ENCODE measurements around the gene FHL2.

FHL2 gene

DNA sequence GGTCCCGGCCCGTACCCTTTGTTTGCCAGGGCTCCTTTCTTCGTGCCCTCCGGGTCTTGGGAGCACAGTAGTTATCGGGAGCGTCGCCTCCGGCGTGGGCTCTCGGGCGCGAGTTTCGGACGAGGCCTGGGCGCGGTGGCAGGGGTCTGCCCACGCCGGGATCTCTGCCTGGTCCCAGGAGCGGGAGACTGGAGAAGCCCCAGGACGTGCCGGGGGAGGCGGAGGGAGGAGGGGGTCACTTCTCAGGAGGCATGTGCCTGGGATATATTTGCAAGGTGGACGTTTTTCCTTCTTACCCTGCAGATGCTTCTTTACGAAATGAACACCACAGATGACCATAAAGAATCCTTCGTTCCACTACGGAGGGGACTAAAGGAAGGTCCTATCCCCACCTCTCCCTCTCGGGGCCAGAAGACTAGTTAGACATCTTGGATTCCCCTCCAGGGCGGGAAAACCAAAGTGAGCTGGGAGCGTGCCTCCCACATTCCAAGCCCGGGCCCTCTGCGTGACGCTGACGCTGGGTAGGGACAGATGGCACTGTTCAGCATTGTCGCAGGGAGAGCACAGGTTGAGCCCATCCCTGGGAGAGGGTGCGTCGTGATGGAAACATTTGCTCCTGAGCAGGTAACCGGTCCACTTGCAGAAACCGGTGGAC is 483 bp upstream of the FHL2 start:
- in situ Hi-C loops (cut with HindIII; ENCODE audit: low sequenced_read_pairs) = no loop called here

DNA sequence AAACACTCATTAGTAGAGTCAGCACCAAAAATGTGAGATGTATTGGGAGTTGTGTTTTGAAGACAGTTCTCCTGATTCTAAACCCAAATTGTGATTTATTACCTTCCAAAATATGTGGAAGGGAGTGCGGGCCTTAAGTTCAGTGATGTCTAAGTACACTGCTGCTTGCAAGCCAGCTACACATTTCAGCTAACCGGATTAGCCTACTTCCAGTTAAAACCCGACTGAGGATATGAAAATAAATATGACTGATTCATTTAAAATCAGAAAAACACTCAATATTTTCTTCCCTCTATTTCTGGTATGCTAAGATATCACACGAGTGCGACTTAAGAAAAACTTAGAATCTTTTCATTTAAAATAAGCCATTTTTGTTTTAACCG is 907 bp downstream of the FHL2 start:
- in situ Hi-C loops (cut with HindIII; ENCODE audit: low sequenced_read_pairs) = no loop called here

DNA sequence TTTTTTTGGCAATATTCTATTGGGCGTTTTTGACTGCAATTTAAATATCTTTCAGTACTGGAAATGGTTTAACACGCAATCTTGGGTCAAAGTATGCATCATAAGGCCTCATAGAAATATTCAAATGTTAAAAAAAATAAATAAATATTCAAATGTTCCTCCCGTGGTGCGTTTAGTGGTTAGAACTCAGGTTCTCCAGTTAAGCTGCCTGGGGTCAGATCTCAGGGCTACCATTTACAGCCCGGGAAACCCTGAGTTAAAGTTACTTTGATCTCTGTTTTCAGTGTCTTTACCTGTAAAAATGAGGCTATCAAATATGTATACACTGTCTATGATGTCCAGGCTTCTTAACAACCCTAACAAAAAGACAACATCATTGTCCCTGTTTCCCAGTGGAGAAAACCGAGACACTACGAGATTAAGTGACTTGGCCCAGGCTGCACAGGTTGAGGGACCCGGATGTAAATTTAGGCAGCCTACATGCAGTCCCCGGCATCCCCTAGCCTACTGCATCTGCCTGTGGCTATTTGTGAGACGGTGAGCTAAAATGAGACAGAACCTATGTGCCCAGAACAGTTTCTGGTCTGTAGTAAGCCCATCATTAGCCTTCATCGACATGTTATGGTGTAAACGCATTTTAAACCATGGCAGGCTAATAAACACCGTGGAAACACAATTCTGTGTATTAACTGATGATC is 1.7 kb downstream of the FHL2 start:
- in situ Hi-C loops (cut with HindIII; ENCODE audit: low sequenced_read_pairs) = no loop called here

DNA sequence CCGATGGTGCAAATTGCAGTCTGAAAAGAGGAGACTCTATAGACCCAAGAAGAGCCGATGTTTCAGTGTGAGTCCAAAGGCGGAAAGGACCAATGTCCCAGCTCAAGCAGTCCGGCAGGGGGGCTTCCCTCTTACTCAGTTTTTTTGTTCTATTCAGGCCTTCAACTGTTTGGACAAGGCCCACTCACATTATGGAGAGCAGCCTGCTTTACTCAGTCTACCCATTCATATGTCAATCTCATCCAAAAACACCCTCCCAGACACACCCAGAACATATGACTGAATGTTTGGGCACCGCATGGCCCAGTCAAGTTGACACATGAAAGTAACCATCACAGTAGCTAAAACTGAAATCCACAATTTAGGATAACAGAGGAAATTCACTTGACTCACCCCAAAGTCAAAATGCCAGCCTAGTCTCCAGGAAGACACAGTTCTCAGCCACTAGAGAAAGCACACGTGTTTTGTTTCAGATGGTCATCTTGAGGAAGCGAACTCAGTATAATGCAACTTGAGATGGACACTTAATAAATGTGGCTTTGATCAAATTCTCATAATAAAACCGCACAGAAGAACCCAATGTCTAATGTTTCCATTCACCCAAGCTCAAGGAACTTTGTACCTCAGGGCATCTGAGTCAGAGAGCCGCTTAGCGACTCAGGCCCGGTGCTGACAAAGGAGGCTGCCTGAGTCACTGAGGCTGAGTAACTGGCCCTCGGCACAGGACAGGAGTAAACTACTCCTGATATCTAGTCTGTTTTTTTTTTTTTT is 2.4 kb downstream of the FHL2 start:
- in situ Hi-C loops (cut with HindIII; ENCODE audit: low sequenced_read_pairs) = no loop called here

DNA sequence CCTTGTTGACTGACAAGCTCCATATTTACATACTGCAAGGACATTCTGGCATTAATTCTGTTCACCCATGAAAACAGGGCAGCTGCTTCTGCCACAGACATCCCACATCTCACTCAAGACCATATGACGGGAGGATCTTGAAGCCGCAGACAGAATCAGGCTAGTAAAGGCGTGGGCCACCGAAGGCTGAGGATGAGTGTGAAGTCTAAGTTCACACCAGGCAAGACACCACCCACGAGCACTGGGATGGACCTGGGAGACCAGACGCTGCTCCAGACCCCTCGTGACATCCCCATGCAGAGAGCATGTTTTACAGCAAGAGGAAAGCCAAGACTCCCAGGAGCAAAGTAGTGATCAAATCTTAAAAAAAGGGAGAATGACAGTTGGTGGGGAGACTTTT is 3.2 kb downstream of the FHL2 start:
- in situ Hi-C loops (cut with HindIII; ENCODE audit: low sequenced_read_pairs) = no loop called here

DNA sequence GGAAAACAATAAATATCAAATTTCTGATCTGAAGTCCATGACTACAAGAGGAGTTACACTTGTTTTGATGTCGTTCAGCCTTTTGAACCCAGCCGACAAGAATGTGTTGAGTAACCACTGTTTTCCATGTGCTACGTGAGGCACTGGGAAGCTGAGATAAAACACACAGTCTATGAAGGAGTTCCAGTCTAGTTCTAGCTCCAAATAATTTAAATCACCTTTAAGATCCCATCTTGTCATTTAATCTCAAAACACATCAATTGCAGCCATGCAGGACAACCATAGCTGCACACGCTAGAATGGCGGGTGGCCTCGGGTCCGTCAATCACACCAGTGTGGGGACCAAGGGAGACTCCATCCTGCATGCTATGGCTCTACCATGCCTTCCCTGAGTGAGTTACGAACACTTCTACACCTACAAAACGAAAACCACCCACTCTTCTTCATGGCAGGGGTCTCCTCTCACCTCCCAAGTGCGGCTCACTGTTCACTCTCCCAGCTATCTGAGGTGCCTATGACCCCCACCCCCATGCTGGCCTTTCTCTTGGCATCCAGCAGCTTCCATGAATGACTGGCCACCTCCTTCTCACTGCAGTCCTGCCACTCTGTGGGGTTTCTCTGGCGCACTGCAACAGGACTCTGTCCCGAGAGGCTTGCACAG is 3.8 kb downstream of the FHL2 start:
- in situ Hi-C loops (cut with HindIII; ENCODE audit: low sequenced_read_pairs) = no loop called here

DNA sequence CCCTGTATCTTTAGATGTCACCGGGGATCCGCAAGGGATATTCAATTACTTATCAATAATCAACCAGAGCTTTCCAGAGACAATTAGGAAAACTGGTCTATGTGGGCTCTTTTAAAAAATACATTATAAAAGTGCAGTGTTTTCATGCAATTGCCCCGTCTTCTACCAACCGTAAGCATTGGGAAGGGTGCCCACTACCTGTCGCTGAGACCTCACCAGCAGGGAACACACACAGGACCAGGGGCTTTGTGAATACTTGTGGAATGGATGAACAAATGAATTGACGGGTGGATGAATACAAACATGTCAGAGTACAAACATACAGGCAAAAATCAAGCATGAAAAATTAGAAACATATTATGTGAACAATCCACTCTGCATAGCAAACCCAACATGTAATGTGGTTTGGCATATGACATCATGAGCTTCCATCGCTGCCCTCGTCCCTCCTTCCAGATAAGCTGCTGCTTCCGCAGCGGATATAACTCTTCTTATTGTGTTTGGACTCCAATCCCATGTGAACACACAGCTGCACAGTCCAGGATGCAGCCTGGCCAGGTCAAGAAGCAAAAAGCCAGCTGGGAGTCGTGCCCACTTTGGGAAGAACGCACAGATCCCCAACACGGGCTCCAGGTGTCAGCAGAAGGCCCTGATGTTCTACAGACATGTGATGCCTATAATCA is 5.3 kb downstream of the FHL2 start:
- in situ Hi-C loops (cut with HindIII; ENCODE audit: low sequenced_read_pairs) = no loop called here

DNA sequence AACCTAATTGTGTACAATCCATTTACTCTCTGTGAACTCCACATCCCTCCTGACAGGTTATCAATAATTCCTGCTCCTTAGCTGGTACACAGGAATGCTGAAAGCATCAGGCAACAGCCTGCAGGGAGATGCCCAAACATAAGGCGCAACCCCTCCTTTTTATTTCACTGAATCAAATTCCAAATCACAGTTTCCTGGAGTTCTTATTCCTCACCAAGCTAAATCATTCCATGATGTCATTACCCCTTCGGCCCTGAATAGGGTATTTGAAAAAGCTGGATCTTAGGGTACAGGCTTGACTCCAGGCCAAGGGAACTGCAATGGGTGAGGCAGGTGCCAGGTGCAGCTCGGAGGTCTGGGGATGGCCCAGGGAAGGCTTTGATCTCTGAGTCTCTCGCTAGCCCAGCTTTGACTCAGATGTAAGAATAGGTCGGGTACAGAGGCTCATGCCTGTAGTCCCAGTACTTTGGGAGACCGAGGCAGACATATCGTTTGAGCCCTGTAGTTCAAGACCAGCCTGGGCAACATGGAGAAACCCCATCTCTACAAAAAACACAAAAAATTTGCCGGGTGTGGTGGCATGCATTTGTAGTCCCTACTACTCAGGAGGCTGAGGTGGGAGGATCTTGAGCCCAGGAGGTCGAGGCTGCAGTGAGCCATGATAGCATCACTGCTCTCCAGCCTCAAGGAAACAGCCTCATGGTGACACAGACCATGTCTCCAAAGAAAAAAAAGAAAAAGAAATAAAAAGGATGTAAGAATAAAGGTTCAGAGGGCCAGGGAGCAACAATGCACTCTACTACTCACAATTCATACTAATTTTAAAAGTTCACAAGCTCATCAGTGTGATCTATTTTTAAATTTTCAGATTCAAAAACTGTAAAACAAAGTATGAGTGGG is 6.8 kb downstream of the FHL2 start:
- in situ Hi-C loops (cut with HindIII; ENCODE audit: low sequenced_read_pairs) = no loop called here

DNA sequence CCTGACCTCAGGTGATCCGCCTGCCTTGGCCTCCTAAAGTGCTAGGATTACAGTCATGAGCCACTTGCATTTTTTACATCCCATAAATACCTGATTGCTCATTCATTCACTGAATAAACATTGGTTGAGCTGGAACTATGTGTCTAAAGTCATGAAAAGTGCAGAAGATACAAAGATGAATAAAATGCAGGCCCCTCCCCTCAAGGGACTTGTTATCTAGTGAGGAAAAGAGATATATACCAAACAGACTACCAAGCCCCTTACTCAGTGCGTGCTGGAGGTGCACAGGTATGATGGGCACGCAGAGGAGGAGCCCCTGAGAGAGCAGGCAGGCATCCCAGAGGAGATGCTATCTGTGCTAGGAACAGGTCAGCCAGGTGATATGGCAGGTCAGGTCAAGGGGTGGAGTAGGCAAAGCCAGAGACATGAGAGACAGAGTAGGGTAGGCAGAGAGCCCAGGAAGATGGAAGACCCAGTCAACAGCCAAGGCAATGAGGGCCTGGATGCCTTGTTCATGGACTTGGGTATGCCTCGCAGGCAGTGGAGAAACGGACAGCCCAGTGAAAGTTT is 7.7 kb downstream of the FHL2 start:
- in situ Hi-C loops (cut with HindIII; ENCODE audit: low sequenced_read_pairs) = no loop called here

DNA sequence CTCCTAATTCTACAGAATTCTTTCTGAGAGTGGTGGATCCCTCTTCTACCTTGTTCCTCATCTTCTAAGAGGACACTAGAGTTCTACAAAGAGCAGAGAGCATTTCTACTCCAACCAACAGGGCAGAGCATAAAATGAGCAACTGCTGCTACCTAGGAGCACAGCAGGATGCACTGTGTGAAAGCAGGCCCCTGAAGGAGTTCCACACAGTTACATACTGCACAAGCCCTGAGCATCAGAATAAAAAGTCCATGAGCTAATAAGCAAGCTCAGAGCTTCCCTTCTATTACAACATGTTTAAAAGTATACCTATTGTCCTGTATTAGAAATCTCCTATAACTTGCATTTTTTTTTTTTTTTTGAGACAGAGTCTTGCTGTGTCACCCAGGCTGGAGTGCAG is 8.4 kb downstream of the FHL2 start:
- in situ Hi-C loops (cut with HindIII; ENCODE audit: low sequenced_read_pairs) = no loop called here

DNA sequence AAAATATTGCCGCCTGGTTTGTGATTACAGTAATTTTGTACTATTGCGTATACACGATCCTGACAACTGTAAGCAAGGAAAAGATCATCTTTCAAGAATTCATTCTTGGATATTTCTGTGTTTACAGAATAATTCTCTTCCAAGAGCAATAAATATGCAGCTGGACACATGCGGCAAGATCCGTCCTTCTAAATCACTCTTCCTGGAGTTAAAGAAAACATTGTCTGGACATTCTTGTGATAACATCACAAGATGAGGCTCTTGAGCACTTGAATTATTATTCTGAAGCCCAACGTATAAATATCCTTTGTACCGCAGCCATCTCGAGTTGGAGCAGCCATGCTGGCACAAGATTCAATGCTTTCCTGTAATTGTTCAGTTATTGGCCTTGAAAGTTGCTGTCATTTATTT is 9.9 kb downstream of the FHL2 start:
- in situ Hi-C loops (cut with HindIII; ENCODE audit: low sequenced_read_pairs) = no loop called here

DNA sequence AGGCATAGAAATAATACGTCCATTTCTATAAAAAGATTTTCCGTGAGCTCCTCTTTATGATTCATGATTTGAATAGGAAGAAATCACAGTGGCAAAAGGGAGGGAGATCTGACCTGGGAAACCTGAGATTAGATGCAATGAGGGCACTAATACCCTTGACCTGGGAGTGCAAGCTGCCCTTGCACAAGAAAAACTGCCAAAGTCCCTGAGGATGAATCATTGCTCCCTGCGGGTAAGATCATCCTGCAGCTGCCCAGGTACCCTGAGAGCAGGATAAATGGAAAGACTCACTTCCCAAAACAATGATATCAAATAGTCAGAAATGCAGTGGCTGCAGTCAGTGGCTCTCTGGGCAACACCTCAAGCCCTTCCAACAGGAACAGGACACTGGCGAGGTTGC is 11.6 kb downstream of the FHL2 start:
- in situ Hi-C loops (cut with HindIII; ENCODE audit: low sequenced_read_pairs) = no loop called here

DNA sequence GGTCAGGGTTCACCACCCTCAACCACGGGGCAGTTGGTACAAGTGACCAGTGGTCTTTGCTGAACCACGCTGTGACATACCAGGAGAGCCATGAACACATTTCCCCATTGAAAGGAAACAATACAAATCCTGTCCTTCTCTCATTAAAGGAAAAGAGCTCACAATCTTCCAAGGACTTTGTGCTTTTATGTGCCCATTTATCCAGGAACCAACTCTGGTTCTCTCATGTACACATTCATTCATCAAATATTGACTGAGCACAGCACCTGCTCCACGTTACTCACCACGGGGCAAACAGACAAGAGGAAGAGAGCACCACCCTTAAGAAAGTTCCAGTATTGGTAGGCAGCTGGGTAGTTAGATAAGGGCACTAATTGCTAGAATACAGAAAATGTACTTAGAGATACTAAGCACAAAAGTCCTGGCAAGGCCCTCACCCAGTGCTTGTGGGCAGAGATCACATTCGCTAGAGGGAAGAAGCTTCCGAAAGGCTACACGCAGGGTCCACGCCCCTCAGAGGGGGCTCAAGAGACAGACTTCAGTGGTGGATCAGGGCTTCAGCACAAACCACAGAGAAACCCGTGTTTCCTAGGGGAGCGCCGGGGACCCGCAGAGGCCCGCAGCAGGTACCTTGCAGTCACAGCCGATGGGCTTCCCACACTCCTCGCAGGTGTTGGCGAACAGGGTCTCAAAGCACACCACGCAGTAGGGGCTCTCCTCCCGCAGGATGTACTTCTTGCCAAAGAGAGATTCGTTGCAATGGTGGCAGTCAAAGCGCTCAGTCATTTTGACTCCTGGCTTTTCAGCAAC is 12.9 kb downstream of the FHL2 start:
- in situ Hi-C loops (cut with HindIII; ENCODE audit: low sequenced_read_pairs) = no loop called here

DNA sequence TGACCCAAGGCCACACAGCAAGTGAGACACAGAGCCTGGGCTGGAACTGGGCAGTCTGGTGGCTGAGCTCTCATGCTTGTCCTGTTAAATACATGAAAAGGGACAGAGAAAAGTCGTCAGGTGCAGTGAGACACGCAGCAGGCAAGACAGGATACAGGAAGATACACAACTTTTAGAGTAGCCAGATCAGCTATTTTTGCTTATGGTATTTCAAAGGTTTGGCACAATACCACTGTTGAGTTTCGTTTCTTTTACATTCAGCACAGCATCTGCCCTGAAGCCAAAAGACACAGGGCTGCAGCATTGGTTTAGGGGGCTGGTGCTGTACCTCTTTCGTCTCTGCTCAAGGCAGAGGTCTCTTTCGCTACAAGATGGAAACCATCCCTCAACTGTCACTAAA is 14.0 kb downstream of the FHL2 start:
- in situ Hi-C loops (cut with HindIII; ENCODE audit: low sequenced_read_pairs) = no loop called here

DNA sequence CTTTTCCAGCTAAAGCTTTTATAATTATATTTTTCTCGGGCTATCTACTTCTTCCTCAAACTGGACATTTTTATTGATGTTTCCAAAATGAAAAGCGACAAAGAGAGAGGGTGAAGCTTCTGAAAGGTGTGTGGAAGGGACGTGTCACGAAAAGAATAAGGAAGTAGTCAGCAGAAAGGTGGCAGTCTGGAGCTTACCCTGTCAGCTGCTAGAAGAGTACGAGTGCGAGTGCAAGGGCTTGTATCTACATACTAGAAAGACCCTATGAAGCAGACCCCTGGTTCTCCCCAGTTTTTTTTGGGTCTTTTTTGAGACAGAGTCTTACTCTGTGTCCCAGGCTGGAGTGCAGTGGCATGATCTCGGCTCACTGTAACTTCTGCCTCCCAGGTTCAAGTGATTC is 14.6 kb downstream of the FHL2 start:
- in situ Hi-C loops (cut with HindIII; ENCODE audit: low sequenced_read_pairs) = no loop called here

DNA sequence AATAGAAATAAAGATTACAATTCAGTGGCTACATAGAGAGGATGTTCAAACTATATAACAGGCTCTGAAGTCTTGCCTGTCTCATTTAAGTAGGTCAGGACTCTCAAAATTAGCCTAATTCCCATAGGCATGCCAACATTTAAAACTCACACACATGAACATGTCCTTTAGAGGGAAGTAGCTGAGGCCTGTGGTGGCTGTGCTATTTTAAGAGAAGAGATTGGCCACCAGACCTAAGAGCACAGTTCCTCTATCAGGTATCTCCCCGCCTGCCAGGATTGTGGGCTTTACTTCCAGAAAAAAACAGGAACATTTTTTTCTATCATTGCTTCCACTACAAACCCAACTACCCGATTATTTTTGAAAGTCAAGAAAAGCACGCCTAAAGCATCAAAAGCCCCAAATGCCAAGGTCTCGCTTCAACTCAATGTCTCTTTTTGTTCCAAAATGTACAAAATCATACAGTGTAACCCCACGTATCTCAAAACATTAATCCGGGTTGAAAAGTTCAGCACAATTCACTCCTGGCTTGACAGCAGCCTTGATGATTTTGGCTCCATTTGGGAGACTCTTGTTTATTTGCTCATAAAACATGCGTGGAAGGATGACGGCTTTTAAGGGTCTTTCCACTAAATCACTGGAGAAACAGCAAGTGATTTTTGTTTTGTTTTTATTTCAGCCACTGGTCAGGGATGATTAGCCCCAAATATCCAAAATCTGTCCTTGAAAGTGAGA is 15.3 kb downstream of the FHL2 start:
- in situ Hi-C loops (cut with HindIII; ENCODE audit: low sequenced_read_pairs) = no loop called here

DNA sequence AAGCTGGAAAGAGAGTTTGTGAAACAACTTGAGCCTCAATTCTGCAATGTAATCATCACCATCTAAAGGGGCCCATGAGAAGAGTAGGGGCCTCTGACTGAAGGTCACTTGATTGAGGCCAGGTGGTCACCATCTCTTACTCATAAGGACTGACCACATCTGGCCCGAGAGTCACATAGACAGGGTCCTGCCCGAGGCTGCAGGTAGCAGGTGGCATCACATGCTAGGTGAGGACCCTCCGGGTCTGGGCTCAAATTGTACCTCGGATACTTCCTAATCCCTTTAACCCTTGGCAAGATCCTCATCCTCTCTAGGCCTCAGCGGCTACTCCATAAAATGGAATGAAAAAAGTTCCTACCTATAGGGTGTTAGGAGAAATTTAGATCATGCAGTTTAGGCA is 16.7 kb downstream of the FHL2 start:
- in situ Hi-C loops (cut with HindIII; ENCODE audit: low sequenced_read_pairs) = no loop called here

DNA sequence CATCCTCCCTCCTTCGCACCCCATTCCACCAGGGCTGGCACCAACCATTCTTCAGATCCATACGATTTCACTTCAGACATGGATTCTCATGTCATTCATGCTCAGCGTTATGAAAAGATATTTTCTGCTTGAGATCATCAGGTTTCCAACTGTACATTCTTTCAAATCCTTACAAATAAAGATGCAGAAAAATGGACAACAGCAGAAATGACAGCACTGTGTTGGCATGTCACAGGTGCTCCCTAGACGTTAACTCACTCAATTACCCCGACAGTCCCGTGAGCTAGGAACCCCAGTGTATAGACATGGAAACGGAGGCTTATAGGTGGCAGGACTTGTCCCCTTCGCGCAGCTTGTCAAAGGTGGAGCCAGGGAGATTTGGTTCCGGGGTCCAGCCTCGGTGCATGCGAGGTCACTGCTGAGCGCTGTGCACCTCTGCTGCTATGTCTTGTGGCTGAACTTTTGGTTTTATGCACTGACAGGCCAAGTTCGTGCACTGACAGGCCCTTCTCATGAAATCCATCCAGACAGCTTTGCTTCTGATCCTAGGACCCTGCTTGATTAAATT is 17.7 kb downstream of the FHL2 start:
- in situ Hi-C loops (cut with HindIII; ENCODE audit: low sequenced_read_pairs) = no loop called here
